A673 (cell line): ENCODE measurements around the gene AKAIN1. TPM values are rescaled to one million over a fixed set of nuclear protein-coding genes. Genes with fewer than 3 reads are reported as not detected.

Experiments used
- BruUV-seq: library from RNA; stranded (reverse); fragments of 400-500 nt; replicated peaks from 2 replicates; lab custom pipeline; 2021; lab: Mats Ljungman, UMichigan
- CTCF ChIA-PET: fragments of 300-600 bp; sonication (Branson Sonifier 250); formaldehyde crosslinking; loops from one replicate; lab custom pipeline; 2022; ENCODE audit warnings: antibody characterized with exemption; lab: Charles Lee
- POLR2A ChIA-PET: fragments of 300-600 bp; sonication (Branson Sonifier 250); formaldehyde crosslinking; loops from one replicate; lab custom pipeline; 2022; ENCODE audit warnings: antibody characterized with exemption; ENCODE audit not compliant: low non-redundant PET; lab: Charles Lee
- DNase-seq: peaks from one replicate; pipeline ENCODE4 v3.0.0-alpha.2; 2015; ENCODE audit warnings: low spot score
- H3K27ac ChIP-seq: fragments of 200-600 bp; sonication (generic); 2 replicates; pipeline ENCODE4 v1.5.1; 2016; ENCODE audit warnings: mixed run types, low read depth, mild to moderate bottlenecking, mixed read lengths, antibody characterized with exemption, low read length; ENCODE audit not compliant: poor library complexity, severe bottlenecking
- H3K27me3 ChIP-seq: fragments of 200-600 bp; sonication (generic); replicated peaks from 2 replicates; pipeline ENCODE4 v1.6.1; 2017; ENCODE audit warnings: mixed run types, low read depth, mild to moderate bottlenecking, mixed read lengths, antibody characterized with exemption, low read length; ENCODE audit not compliant: insufficient read depth, poor library complexity
- H3K36me3 ChIP-seq: fragments of 200-600 bp; sonication (generic); 2 replicates; pipeline ENCODE4 v1.6.1; 2016; ENCODE audit warnings: mixed run types, mild to moderate bottlenecking, mixed read lengths, antibody characterized with exemption, low read length; ENCODE audit not compliant: insufficient read depth, poor library complexity, severe bottlenecking
- H3K4me1 ChIP-seq: fragments of 200-600 bp; sonication (generic); 2 replicates; pipeline ENCODE4 v1.6.1; 2017; ENCODE audit warnings: mixed run types, mild to moderate bottlenecking, mixed read lengths, antibody characterized with exemption, low read length; ENCODE audit not compliant: insufficient read depth, poor library complexity, severe bottlenecking
- H3K4me3 ChIP-seq: fragments of 200-600 bp; sonication (generic); 2 replicates; pipeline ENCODE4 v1.5.1; 2016; ENCODE audit warnings: low read depth, mixed run types, mild to moderate bottlenecking, mixed read lengths, low read length; ENCODE audit not compliant: poor library complexity, severe bottlenecking
- H3K9me3 ChIP-seq: fragments of 200-600 bp; sonication (generic); 2 replicates; pipeline ENCODE4 v1.6.1; 2016; ENCODE audit warnings: mixed run types, low read depth, mild to moderate bottlenecking, mixed read lengths, antibody characterized with exemption, low read length; ENCODE audit not compliant: poor library complexity, severe bottlenecking
- CTCF ChIP-seq: fragments of 300-800, 200-600 bp; sonication (generic); conservative IDR thresholded peaks from 2 replicates; pipeline ENCODE4 v1.5.1; 2017; ENCODE audit warnings: low read depth, mild to moderate bottlenecking, antibody characterized with exemption, low read length, moderate library complexity, mixed read lengths
- EZH2 ChIP-seq: fragments of 200-600 bp; sonication (generic); IDR thresholded peaks from 2 replicates; pipeline ENCODE4 v1.6.1; 2017; ENCODE audit warnings: borderline replicate concordance, low read depth, mild to moderate bottlenecking, mixed read lengths, antibody characterized with exemption, low read length; ENCODE audit not compliant: poor library complexity, severe bottlenecking
- intact Hi-C: fragments of 100-400 bp; cut with micrococcal nuclease; formaldehyde crosslinking; loops from one replicate; pipeline ENCODE4 v1.10.0; 2022; ENCODE audit not compliant: unreplicated experiment
- total RNA-seq: library from RNA; stranded (reverse); gene quantifications from 2 replicates; pipeline ENCODE4 v1.2.3, GENCODE V29; 2021

Gene AKAIN1
- total RNA-seq, 1 experiment from 2014 or later: not detected

- Histone ChIP-seq H3K4me3 (no peak overlapping the region), H3K4me1 (no peaks in the 10 kb centered on the region), H3K27me3 (peaks cover 44% of the 10 kb centered on the region), H3K36me3 (no peaks in the 10 kb centered on the region), H3K9me3 (no peaks in the 10 kb centered on the region), H3K27ac (no peak overlapping the region)
- ChIA-PET POLR2A (no interaction called here), CTCF (no interaction called here)
- intact Hi-C loops: no loop called here
- DNase-seq: no peak
- BruUV-seq: no TSS peak
- TF ChIP-seq EZH2 (no peak), CTCF (no peak)
These were observed 30.3 kb downstream of the AKAIN1 start for GRCh38 chr18:5166606-5167280.

DNA sequence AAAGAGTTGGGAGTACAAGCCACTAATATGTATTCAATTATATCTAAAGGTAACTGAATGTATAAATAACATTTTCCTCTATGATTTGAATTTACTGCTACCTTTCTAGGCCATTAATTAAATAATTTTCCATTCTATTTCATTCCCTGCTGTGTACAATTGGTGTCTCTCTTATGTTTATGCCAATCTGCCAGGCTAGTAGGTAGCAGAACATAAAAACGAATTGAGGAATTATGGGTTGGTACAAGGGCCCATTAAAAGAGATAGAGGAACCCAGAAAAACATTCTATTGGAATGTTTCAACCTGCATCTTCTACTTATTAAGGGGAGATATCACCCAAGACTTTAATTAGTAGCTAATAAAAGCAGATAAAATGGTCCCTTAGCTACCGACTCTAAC lies 32.2 kb downstream of the AKAIN1 start:
- Histone ChIP-seq H3K9me3 (no peaks in the 10 kb centered on the region), H3K4me1 (no peaks in the 10 kb centered on the region), H3K27ac (no peak overlapping the region), H3K36me3 (no peaks in the 10 kb centered on the region), H3K4me3 (no peak overlapping the region), H3K27me3 (peaks cover 56% of the 10 kb centered on the region)
- no TSS peak for BruUV-seq
- CTCF ChIA-PET: no interaction called here
- POLR2A ChIA-PET: no interaction called here
- no peak for TF ChIP-seq EZH2
- TF ChIP-seq CTCF: no peak
- intact Hi-C loops: loop anchor here (5.0 kb wide), 1 partner anchor 43 kb away; no protein-coding TSS in a partner anchor
- no peak for DNase-seq

GRCh38 chr18:5162111-5162510 lies 34.9 kb downstream of the AKAIN1 start:
- Histone ChIP-seq H3K36me3 (no peaks in the 10 kb centered on the region), H3K4me1 (no peaks in the 10 kb centered on the region), H3K4me3 (no peak overlapping the region), H3K27ac (no peak overlapping the region), H3K27me3 (peaks cover 51% of the 10 kb centered on the region), H3K9me3 (no peaks in the 10 kb centered on the region)
- CTCF ChIA-PET: no interaction called here
- intact Hi-C loops: loop anchor here (5.0 kb wide), 1 partner anchor 40 kb away; no protein-coding TSS in a partner anchor
- BruUV-seq: no TSS peak
- TF ChIP-seq EZH2 (no peak), CTCF (no peak)
- no peak for DNase-seq
- POLR2A ChIA-PET: no interaction called here
